PFSK-1 (cell line): ENCODE data around the gene ATP1B4.

ENCODE experiments used
- FOXP2 ChIP-seq: optimal IDR thresholded peaks from 2 replicates; pipeline ENCODE3; 2011; ENCODE audit warnings: borderline replicate concordance, control low read depth, inconsistent platforms; ENCODE audit not compliant: insufficient read depth; ENCODE audit errors: extremely low read length, extremely low read depth
- POLR2AphosphoS5 ChIP-seq: IDR thresholded peaks from 2 replicates; pipeline ENCODE4 v1.6.1; 2012; ENCODE audit warnings: low read depth, mild to moderate bottlenecking, control low read depth, low read length, moderate library complexity
- SIN3A ChIP-seq: IDR thresholded peaks from 2 replicates; pipeline ENCODE4 v1.6.1; 2012; ENCODE audit warnings: mild to moderate bottlenecking, low read length, moderate library complexity, borderline replicate concordance; ENCODE audit not compliant: insufficient read depth
- TAF1 ChIP-seq: IDR thresholded peaks from 2 replicates; pipeline ENCODE4 v1.6.1; 2012; ENCODE audit warnings: low read length, control low read depth, borderline replicate concordance; ENCODE audit not compliant: insufficient read depth
- TF ChIP-seq, protein P1 (sequence below), 2 experiments: IDR thresholded peaks; 2 replicates each; pipeline versions ENCODE4 v1.6.1 to v1.8.0; 2011 to 2012; ENCODE audit warnings: low read depth in 2 of 2, low read length in 2 of 2, control low read depth in 1 of 2, inconsistent platforms in 1 of 2, mild to moderate bottlenecking in 1 of 2, moderate library complexity in 1 of 2; ENCODE audit not compliant: insufficient read depth in 1 of 2

ATP1B4 gene

DNA sequence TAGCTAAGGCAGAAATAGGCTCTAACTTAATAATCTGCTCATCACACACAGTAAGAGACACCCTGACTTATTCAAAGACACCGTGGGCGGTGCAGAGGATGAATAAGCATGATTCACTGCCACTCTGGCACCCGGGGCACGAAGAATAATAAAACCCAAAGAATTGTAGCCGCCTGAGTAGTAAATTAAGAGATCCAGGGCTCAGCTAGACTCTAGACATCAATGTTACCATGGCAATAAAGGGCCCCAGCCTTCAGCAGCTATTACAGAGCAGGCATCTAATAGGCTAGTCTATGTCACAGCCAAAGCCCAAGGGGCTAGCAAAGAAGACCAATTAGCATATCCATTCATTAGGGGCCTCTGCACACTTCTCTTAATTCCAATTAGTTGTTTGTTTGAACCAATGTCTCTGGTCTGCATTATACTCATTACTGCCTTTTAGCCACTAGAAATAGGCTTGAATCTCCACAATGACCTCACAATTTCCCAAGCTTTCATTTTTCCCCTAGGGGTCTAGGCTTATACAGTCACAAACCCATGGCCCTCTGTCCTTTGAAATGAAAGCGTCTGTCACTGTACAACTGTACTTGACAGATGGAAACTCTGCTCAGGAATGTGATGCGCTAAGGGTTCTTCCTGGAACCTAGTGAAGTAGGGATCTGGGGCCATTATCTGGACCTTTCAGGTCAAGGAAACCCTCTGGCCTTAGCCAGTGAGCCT lies 3.0 kb upstream of the ATP1B4 start:
- TF ChIP-seq SIN3A: no peak
- no peak for TF ChIP-seq FOXP2
- TF ChIP-seq, protein P1, sequence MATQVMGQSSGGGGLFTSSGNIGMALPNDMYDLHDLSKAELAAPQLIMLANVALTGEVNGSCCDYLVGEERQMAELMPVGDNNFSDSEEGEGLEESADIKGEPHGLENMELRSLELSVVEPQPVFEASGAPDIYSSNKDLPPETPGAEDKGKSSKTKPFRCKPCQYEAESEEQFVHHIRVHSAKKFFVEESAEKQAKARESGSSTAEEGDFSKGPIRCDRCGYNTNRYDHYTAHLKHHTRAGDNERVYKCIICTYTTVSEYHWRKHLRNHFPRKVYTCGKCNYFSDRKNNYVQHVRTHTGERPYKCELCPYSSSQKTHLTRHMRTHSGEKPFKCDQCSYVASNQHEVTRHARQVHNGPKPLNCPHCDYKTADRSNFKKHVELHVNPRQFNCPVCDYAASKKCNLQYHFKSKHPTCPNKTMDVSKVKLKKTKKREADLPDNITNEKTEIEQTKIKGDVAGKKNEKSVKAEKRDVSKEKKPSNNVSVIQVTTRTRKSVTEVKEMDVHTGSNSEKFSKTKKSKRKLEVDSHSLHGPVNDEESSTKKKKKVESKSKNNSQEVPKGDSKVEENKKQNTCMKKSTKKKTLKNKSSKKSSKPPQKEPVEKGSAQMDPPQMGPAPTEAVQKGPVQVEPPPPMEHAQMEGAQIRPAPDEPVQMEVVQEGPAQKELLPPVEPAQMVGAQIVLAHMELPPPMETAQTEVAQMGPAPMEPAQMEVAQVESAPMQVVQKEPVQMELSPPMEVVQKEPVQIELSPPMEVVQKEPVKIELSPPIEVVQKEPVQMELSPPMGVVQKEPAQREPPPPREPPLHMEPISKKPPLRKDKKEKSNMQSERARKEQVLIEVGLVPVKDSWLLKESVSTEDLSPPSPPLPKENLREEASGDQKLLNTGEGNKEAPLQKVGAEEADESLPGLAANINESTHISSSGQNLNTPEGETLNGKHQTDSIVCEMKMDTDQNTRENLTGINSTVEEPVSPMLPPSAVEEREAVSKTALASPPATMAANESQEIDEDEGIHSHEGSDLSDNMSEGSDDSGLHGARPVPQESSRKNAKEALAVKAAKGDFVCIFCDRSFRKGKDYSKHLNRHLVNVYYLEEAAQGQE (IDR thresholded peaks at IDR 0.05; ENCODE audit: insufficient read depth in 1 of 2, low read depth in 2 of 2, low read length in 2 of 2): no peak
- no peak for TF ChIP-seq TAF1
- no peak for TF ChIP-seq POLR2AphosphoS5

DNA sequence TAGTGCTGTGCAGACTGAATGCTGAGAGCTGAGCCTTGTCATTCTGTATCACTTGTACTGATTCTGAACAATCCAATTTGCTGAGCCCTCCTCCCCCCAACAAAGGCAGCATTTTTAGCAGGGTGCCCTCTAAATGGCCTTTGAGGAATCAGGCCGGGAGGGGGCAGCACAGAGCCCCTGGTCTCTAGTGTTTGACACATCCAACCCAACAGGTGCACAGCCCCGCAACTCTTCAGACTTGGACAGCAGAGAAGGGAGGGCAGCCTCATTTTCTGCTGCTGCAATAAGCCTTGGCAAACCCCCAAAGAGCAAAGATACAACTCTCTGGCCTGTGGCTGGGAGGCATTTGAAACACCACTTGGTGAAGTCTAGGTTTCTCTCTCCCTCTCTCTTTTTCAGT lies 3.4 kb downstream of the ATP1B4 start:
- TF ChIP-seq, protein P1 (IDR thresholded peaks at IDR 0.05; ENCODE audit: insufficient read depth in 1 of 2, low read depth in 2 of 2, low read length in 2 of 2): no peak
- no peak for TF ChIP-seq SIN3A
- TF ChIP-seq FOXP2: no peak
- TF ChIP-seq TAF1: no peak
- TF ChIP-seq POLR2AphosphoS5: no peak

DNA sequence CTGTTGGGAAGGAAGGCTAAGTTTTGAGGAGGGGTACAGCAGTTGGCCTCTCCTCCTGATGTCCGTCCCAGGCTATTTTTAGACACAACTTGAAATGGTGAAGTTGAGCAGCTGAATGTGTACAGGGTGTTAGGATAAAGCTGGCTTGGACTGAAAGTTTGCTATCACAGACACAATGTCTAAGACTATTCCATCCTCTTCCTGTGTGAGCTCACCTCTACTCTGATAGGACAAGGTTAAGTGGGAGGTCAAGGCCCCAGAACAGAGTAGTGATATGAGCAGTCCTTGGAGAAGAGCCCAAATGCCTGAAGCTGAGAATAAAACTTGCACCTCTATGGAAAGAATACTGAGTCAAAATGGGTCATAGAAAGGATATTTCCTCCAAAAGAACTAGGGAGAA lies 4.1 kb downstream of the ATP1B4 start:
- TF ChIP-seq SIN3A (no peak), TAF1 (no peak), FOXP2 (no peak)

DNA sequence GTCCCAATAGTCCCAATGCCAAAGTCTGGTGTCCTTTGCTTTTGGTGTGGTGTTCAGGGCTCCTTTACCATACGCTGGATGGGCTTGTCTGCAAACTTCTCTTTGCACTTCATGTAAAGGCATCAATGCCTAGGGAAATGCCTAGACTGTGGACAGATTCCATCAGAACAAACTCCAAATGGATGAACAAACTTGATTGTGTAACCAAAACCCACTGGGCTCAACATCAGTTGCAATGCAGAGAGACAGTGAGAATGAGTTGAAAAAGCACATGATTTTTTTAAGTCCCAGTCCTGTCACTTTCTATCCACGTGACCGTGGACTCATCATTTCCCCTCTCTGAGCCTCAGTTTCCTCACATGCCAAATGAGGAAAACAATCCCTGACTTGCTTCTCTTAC lies 4.9 kb downstream of the ATP1B4 start:
- TF ChIP-seq TAF1 (no peak), FOXP2 (no peak), POLR2AphosphoS5 (no peak)

DNA sequence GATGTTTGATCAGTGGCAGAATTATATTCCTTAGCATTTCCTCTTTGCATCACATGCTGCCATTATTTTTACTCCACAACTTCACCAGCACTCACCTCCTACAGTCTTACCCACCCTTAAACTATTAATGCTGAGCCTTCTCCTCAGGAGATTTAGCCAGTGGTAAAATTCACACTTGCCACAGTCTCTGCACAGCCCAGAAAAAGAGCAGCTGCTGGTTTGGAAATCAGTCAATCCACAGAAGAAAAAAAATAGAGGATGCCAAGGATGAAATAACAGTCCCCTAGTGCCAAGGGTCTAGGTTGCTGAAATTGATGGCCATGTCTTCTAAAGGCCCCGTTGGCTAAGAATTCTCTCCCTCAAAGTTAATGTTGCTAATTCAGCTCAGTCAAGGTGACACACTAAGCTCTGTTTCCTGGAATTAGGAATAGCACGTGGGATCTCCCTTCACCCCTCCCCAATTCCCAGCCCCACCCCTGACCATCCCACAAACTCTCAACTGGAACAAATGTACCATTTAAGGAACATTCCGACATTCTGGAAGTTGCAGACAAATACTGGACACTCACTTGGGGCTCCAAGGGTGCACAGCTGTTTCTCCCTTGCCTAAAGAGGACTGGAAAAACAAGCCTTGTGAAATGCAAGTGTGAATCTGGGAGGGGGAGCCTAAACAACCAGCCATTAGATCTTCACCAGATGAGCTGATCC lies 5.7 kb downstream of the ATP1B4 start:
- TF ChIP-seq SIN3A: no peak
- TF ChIP-seq FOXP2: no peak
- TF ChIP-seq TAF1: no peak
- TF ChIP-seq, protein P1 (IDR thresholded peaks at IDR 0.05; ENCODE audit: insufficient read depth in 1 of 2, low read depth in 2 of 2, low read length in 2 of 2): no peak
- TF ChIP-seq POLR2AphosphoS5: no peak

DNA sequence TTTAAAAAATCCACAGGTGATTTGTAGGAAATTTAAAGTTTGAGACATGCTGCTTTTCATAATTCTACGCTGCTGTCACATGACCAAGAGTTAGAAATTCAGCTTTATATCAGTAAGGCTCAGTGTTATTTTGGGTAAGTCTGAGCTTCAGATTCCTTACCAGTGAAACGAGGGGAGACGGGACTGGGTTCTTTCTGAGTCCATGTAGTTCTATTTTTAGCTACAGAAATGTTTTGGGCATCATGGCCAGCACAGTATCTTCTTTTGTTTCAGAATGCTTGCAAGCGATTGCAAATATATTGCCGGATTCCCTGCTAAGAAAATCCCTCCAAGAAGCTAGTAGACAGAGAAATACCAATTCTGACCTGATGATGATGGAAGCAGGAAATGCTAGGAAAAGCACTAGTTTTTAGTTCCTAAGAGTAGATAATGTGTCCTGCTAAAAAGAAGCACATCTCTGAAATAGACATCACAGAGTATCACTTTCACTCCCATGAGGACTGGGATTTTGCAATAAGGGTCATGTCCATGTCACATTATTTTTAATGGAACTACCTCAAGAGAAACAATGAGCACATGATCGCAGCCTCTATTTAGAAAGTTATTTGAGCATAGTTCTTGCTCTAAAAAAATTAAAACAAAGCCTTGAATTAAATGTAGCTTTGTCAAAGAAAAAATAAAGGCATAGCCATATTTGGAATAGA lies 10.9 kb downstream of the ATP1B4 start:
- TF ChIP-seq, protein P1 (IDR thresholded peaks at IDR 0.05; ENCODE audit: insufficient read depth in 1 of 2, low read depth in 2 of 2, low read length in 2 of 2): no peak
